ENCODE results near the gene IPO13.
A peak's percentile ranks its signal among the peaks of the same experiment; 100 is the strongest.

The IPO13 gene, protein sequence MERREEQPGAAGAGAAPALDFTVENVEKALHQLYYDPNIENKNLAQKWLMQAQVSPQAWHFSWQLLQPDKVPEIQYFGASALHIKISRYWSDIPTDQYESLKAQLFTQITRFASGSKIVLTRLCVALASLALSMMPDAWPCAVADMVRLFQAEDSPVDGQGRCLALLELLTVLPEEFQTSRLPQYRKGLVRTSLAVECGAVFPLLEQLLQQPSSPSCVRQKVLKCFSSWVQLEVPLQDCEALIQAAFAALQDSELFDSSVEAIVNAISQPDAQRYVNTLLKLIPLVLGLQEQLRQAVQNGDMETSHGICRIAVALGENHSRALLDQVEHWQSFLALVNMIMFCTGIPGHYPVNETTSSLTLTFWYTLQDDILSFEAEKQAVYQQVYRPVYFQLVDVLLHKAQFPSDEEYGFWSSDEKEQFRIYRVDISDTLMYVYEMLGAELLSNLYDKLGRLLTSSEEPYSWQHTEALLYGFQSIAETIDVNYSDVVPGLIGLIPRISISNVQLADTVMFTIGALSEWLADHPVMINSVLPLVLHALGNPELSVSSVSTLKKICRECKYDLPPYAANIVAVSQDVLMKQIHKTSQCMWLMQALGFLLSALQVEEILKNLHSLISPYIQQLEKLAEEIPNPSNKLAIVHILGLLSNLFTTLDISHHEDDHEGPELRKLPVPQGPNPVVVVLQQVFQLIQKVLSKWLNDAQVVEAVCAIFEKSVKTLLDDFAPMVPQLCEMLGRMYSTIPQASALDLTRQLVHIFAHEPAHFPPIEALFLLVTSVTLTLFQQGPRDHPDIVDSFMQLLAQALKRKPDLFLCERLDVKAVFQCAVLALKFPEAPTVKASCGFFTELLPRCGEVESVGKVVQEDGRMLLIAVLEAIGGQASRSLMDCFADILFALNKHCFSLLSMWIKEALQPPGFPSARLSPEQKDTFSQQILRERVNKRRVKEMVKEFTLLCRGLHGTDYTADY

DNA sequence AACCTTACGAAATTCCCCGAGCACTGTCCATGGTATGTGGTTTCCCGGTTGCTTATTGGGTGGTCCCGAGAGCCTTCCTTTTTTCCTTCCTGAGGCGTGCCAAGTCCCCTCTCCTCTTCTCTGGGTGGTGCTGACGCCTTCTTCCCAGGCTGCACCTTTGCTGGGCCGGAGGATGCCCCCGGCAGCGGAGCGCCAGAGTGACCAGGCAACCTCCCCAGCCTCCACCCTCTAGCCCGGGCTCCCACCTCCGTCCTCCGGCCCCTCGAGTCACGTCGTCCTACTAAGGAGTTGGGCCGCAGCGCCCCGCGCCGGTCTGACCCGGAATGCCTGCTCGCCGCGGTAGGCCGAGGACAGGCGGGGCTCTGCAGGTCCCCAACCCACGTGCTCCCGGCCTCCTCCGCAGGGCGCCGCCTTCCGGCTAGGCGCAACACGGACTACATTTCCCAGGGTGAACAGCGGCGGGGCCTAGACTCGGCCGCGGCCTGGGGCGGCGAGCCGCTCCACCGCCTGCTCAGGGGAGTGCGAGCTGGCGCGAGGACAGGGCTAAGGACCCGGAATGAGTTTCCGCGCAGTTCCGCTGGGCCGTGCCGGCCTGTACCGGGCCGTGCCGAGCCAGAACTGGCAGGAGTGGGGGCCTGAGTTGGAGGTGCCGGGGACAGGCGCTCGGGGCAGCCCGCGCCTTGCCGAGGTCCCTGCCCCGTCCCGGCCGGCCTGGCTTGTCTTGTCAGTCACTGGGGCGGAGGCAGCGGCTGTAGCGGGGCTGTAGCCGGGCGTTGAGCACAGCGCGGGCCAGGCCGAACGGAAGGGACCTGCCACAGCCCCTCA lies at the start of gene IPO13:
IPO13 (plus strand) TSS at position 715 of the 825 bp plus-strand sequence. CDS start 651 bp downstream, outside the sequence.
- peak; percentile 88 to 96 (median 91) for DNase-seq (ENCODE audit: low read depth in 3 of 3)

DNA sequence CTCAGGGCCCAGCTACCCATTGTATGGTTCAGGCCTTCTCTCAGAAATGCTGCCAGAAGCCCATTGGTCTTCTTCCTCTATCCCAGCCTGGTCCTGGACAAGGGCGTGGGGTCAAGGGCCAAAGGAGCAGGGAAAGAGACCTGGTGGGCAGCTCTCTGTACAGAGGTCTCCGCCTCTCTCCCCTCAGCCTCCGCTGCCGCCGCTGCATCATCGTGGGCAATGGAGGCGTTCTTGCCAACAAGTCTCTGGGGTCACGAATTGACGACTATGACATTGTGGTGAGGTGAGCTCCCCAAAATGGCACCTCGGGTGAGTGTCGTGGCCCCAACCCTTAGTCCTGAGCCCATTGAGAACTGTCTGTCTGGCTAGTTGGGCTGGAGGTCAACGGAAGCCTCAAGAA lies 47.8 kb upstream of the IPO13 start:
- no peak for DNase-seq (ENCODE audit: low read depth in 3 of 3)

DNA sequence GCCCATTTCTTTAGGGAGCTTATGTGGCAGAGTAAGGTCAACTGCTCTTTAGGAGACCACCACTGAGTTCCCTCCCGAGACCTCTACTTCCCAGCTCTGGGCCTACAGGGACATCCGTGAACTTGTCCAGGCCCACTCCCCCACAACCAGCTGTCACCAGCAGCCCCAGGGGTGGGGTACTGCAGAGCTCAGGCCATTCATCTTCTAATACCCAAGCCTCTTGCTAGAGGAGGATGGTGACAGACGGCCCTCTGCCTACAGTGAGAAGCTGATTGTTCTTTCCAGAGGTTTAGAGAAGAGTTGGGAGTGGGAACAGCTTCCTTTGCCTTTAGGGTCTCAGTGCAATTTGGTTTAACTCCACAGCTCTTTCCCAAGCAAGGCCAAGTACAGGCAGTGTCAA lies 46.4 kb upstream of the IPO13 start:
- no peak for DNase-seq (ENCODE audit: low read depth in 3 of 3)

DNA sequence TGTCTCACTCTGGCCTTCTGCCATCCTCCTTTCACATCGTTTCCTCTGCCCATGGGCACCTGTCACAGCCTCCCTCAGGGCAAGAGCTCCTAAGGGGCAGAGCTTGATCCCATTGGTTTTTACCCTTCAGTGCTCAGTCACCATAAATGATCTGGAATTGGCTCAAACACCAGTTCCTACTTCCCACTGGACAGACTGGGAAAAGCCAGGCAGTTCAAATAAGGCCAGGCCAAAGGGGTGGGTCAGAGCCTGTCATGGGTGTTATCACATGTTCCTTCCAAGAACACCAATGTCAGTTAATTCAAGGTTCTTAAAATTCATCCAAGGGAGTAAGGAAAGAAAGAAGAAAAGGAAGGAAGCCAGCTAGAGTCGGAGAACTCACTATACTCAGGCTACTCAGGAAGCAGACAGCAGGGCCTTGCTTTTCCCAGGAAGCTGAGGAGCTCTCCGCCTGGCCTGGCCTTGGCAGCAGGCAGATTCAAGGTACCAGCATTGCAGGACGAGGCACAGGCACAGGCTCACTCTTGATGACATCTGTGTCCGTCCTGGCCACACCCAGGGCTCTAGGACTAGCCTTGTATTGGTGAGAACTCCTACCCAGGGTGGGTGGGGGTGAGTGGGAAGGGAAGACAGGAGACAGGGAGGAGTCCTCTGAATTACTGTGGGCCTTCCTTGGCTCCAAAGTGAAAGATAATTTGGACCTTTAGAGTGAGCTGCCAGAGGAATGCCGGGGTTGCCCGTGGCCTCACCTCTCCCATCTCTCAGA lies 45.4 kb upstream of the IPO13 start:
- no peak for DNase-seq (ENCODE audit: low read depth in 3 of 3)

DNA sequence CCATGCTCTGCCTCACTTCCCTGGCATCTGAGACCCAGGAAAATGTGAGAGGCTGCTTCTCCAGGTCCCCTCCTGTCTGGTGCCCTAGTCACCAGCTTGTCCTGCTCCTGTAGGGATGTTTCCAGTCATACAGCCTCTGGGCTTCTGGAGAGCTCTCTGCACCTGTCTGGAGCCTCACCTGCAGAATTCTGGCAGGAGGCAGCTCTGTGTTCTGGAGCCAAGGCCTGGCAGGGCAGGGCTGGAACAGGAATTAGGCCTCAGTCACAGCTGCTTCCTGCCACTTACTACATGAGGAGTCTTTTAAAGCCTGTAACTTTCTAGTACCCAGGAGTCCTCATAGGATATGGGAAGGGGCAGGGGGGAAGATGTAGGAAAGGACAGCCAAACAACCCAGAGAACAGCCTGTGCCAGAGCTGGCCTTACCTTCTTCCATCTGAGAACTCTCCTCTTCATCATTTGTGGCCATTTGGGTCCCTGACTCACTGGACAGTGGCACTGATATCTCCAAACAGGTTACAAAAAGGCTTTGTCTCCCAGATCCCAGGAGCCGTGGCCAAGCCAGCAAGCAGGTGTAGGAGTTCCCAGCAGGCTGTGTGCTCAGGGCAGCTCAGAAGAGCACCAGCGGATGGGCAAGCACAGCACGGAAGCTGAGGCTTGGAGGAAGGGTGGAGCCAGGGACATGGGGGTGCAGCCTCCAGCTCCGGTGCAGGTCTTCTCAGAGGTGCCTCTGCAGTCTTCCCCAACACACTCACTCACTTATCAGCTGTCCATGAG lies 44.5 kb upstream of the IPO13 start:
- no peak for DNase-seq (ENCODE audit: low read depth in 3 of 3)

DNA sequence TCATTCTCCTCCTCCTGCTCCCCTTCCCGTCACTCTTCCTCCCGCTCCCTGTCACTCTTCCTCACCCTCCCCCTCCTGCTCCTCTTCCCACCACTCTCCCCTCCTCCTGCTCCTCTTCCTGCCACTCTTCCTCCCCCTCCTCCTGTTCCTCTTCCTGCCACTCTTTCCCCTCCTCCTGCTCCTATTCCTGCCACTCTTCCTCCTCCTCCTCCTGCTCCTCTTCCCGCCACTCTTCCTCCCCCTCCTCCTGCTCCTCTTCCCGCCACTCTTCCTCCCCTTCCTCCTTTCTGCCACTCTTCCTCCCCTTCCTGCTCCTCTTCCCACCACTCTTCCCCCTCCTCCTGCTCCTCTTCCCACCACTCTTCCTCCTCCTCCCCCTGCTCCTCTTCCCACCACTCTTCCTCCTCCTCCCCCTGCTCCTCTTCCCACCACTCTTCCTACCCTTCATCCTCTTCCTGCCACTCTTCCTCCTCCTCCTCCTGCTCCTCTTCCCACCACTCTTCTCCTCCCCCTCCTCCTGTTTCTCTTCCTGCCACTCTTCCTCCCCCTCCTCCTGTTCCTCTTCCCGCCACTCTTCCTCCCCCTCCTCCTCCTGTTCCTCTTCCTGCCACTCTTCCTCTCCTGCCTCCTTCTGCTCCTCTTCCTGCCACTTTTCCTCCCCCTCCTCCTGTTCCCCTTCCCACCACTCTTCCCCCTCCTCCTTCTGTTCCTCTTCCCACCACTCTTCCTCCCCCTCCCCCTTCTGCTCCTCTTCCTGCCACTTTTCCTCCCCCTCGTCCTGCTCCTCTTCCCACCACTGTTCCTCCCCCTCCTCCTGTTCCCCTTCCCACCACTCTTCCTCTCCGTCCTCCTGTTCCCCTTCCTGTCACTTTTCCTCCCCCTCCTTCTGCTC lies 41.8 kb upstream of the IPO13 start:
- no peak for DNase-seq (ENCODE audit: low read depth in 3 of 3)

DNA sequence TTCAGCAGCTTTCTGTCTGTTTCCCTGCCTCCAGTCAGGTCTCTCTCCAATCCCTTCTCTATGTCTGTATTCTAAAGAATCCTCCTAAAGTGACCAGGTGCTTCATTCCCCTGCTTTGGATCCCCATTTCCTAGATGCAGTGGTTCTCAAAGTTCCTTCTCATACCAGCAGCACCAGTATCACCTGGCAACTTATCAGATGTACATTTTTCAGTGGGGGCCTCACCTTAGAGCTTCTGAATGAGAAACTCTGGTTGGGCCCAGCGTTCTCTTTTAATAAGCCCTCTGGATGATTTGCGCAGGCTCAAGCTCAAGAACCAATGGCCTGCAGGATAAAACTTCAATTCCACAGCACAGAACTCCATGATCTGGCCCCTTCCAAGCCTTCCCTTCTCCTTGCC lies 38.5 kb upstream of the IPO13 start:
- no peak for DNase-seq (ENCODE audit: low read depth in 3 of 3)

DNA sequence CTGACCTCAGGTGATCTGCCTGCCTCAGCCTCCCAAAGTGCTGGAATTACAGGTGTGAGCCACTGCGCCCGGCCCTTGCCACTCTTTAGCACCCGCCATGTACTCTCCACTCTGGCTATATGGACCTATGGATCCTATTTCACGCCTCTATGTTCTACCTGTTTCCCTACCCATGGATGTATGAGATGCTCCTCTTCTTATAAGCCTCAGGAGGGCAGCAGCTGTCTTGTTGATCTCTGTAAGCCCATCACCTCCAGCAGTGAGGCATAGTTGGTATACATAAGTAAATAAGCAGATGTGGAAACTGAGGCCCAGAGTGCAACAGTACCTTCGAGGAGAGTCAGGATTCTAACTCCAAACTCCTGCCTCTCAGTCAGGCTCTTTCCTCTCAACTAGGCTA lies 37.9 kb upstream of the IPO13 start:
- DNase-seq (ENCODE audit: low read depth in 3 of 3) = no peak

DNA sequence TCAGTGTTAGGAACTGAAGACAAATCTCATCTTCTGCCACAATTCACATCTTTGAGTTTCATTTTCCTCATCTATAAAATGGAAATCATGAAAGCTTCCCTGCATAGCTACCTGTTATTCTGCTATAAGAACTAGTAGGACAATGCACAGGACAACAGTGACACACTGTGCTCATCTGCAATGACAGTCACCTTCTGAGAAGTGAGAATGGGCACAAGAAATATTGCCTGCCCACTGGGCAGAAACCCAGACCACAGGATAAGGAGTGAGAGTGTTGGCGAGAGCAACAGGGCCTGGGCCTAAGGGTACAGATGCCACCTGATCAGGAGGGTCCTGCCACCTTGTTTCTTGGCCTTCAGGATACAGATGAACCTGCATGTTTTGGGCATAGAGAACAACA lies 36.4 kb upstream of the IPO13 start:
- no peak for DNase-seq (ENCODE audit: low read depth in 3 of 3)

DNA sequence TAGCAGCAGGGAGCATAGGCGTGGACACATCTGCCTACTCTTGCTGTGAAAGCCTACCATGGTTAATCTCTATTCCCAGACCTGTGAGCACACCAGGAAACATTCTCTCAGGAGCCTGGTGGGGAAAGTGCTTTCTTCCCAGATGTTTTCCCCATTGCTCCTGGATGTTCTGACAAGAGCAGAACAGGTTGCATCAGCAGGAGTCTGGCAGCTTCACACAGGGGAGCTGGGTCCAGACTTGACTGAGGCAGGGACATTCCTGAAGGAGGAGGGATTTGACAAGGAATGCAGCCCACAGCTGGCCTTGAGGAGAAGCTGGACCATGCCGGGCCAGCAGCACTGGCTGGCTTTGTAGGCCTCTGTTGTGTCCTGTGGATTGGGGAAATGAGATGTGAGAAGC lies 34.1 kb upstream of the IPO13 start:
- DNase-seq (ENCODE audit: low read depth in 3 of 3) = no peak

DNA sequence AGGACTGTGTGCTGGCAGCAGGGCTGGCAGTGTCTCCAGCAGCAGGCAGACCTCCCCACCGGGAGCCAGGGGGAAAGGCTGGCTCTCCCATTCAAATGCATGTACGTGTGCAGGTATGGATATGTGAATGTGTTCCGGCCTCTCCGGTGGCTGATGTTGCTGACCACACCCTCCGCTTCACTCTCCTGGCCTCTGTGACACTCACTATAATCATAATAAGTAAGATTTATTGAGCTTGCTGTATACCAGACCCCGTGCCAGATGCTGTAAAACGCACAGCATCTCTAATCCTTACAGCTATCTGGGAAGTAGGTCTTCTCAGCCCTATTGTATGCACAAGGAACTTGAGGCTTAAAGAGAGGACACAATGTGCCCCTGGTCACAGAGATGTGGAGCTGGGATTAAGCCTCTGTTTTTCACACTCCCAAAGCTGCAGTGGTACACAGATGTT lies 33.7 kb upstream of the IPO13 start:
- DNase-seq (ENCODE audit: low read depth in 3 of 3) = no peak

DNA sequence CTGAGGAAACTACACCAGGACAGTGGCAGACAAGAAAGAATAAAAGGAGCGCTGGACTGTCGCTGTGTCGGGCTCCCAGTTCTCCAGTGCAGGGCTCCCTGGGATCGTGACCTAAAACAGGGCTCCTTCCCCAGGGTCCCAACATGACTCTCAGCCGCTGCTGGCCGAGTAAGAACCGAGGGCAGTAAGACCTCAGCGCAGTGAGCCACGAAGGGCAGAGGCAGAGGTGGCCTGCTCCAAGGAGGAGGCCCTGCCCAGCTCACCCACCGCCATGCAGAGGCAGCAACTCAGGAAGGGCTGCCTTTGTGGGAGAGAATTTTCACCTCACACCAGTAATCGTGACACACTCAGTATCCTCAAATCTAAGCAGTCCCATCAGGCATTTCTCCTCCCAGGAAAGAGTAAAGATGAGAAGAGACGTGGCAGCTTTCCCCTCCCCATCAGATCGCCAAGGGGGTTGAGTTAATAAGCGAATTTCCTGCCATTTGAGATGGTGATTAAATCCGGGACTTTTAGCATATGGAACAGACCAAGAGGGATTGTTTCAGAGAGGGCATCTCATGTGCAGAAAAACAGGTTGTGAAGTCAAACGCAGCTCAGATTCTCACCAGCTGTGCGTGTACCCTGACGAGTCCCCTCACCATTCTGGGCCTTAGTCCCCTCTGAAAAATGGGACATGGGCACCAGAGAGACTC lies 32.9 kb upstream of the IPO13 start:
- no peak for DNase-seq (ENCODE audit: low read depth in 3 of 3)

DNA sequence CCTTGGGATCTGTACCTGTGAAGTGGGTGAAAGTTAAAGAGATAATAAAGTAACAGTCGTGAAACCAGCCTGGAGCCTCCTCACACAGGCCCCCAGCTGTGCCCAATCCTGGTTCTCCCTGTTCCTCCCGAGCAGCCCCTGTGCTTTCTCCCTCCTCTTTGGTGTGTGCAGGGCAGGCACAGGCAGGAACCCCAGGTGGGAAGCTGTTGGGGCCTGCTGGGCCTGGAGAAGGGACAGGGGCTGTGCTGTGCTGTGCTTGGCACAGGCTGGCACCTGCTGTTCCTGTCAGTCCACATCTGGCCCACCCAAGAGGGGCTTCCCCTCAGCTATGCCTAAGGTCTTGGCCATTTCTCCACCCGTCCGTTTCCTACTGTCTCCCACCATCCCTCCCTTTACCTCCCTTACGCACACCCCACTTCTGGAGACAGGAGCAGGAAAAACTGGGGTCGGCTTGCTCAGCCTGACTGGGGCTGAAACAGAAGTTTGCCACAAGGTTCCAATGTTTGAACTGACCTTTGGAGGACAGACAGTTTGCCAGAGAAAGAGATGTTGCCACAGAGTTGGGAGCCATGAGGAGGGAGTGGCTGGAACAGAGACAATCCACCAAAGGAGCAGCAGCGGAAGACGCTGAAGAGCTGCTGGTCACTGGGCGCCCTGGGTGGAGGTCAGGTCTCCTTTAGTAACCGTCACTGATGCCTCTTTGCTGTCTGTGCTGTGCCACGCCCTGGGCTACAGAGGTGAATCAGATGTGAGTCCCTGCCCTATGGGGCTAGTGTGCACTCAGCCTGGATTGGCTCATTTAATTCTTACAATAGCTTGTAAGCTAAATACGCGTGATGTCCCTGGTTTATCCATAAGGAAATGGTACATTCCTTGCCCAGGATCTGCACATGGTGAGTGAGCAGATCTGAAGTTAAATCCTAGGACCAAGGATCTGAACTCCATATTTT lies 31.9 kb upstream of the IPO13 start:
- no peak for DNase-seq (ENCODE audit: low read depth in 3 of 3)

DNA sequence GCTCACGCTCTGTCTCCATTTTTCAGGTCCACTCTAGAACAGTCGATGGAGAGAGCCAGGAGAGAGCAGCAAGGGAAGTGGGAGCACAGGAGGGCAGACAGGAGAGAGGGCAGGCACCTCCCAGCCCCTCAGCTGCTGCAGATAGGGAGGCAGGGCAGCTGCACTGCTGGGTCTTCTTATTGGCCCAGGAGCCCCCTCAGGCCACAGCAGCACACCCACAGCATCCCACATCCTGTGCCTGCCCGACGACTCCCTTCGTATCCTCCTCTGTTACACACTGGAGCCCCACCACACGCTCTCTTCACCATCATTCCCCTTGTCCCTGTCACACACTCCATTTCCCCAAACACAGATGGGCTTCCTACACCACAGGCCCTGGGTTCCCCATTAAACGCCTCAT lies 26.8 kb upstream of the IPO13 start:
- DNase-seq (ENCODE audit: low read depth in 3 of 3) = no peak

DNA sequence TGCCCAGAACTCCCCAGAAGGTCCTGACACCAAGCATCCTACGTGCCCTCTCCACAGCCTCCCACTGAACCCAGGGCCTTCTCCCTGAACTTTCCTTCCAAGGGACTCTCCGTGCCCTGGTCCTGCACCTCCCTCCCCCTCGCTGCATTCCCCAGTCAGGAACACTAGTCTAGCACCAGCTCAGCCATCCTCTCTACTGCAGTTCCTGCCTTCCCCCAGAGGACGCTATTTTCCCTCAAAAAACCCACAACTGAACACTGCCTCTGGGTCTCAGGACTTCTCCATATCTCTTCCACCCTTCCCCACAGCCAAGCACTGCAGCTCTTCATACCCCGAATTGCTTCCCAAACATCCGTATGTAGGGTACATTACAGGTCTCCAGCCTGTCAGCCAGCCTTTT lies 25.7 kb upstream of the IPO13 start:
- DNase-seq (ENCODE audit: low read depth in 3 of 3) = no peak

DNA sequence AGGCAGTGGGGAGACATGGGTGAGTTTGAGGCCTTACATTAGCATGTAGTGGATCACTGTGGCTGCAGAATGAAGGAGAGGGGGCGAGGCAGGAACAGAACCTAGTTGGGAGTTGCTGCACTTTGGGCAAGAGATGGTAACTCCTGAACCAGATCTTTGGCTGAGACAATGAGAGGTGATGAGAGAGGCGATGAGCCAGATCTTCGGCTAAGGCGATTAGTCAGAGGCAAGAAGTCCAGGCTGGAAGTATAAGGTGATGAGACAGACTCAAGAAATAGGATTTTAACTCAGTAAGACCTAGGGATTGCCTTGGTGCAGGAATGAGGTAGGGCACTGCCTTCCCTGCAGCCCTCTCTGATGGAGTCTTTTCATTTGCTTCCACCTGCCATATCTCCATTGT lies 22.2 kb upstream of the IPO13 start:
- no peak for DNase-seq (ENCODE audit: low read depth in 3 of 3)

DNA sequence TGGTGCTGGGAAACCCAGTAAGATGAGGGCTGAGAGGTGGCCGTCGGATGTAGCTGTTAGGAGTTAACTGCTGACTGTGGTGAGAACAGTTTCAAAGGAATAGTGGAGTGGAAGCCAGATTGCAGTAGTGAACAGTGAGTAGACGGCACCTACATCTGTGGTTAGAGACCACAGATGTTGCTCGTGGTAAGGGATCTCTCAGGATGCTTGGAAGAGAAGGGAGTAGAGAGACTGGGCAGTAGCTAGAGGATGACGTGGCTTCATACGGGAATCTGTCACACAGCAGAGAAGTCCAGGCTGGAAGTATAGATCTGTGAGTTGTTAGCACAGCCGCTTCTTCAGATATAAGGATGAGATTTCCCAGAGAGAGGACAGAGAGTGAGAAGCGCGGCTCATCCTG lies 20.9 kb upstream of the IPO13 start:
- no peak for DNase-seq (ENCODE audit: low read depth in 3 of 3)
